ENCODE results near the gene MSI2.

Gene MSI2

DNA sequence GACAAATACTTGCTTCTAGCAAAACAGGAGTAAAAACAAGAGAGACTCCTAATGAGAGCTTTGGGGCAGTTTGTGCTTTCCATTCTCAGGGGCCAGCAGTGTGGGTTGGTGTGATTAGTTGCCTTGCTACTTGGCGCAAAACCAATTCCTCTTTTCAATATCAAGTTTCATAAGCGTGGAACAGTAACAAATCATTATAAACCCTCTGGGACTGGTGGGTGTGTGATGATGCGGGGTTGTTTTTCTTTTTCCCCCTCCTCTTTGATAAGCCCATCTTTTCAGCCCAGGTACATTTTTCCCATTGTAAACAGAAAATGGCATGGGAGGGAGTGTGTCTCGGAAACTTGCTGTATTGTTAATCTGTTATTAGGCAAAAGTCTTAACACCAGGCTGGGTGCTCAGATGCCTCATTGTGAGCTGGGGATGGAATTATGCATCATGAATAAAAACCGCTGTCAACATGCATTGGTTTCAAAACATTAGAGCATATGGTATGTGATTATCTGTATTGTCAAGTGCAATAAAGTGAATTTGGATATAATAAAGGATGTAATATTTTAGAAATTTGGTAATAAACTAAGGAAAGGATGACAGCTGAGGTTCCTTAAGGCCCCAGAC is 322.4 kb downstream of the MSI2 start:
- no peak for DNase-seq (ENCODE audit: low spot score)

DNA sequence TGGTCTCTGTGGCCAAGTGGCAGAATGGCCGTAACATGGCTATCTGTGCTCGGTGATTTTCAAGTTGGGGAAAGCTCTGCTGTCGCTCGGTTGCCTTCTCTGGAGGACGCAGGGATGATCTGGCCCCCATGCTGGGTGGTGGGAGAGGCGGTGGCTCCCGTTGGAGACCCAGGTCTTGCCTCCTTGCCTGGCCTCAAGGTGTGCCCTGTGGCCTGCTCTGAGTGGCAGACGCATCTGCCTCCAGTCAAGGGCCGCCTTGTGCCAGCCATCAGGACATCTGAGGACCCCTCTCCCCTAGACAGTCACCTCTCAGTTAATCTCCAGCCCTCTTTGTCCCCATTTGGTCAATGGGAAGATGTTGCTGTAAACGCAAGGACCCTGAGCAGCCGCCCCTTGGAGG is 322.9 kb downstream of the MSI2 start:
- no peak for DNase-seq (ENCODE audit: low spot score)

DNA sequence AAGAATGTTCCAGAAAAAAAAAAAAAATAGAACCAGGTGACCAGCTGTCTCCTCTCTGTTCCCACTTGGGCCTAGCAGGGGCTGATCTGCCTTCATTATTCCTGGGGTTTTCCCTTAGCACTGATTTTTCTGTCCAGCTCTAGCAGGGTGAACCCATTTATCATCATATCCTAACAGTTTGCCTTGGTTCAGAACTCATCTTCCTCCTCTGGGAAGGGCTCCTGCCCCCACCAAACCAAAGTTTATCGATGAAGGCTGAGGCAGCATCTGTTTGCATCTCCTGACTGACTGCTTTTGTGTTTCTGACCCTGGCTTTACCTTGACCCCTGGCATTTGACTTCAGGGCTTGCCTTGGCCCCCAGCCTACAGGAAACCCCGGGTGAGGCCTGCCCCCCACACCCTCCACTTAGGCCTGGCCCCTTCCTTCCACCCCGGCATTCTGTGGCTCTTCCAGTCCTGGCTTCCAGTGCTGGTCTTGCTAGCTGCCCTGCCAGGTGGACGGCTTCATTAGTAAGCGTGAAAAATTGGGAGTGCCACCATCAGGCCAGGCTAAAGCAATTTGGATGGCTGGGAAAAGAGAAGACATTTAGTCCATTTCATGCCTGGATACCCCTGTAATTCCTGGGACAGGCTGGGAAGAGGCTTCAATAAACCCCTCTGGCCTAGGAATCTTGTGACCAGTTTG is 323.9 kb downstream of the MSI2 start:
- no peak for DNase-seq (ENCODE audit: low spot score)

DNA sequence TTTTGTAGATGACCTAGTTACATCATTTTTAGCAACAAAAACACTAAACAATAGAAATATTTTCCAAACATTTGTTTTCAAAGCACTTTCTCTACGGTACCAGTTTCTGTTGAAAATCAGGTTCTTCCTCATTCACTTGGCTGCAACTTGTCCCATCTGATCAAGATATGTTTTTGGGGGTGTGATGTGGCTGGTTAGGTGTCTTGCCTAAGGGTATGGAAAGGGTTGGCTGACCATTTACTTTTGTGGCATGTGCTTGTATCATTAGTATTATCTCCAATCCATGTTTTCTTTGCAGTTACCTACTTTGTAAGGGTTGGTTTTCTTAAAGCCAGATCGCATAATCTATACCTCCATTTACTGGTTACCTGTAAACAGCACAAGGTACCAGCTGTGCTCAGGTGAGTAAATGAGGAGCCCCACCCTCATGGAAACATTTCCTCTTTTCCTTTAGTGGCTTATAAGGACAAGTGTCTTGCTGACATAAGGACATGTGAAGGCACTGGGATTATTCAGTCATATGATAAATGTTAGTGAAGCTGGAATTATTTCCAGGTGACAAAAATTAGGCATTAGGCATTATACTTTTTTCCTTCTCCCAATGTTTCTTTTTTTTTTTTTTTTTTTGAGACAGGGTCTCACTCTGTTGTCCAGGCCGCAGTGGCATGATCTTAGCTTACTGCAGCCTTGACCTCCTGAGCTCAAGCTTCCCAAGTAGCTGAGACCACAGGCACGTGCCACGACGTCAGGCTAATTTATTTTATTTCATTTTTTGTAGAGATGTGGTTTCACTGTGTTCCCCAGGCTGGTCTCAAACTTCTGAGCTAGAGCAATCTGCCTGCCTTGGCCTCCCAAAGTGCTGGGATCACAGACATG is 326.8 kb downstream of the MSI2 start:
- DNase-seq (ENCODE audit: low spot score) = no peak

DNA sequence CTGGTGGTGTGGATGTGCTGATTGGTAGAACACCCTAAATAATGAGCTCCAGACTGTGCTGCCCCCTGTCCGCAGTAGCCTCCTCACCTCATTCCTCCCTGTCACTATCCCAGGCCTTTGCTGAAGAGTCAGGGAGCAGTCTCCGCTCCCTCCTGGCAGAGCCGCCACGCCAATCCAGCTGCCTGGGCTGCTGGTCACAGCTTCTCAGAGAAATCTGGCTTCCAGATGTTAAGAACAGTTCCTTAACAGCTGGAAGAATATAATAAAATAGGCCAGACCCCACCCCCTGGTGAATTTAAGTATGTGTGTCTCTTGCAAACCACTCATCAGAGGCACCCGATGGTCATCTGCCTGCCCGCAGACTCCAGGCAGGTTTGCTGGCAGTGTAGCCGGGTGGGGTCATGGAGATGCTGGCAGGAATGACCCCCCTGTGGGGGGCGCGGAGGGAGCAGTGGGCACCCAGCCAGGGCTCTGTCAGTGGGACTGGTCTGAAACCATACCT is 327.8 kb downstream of the MSI2 start:
- no peak for DNase-seq (ENCODE audit: low spot score)

DNA sequence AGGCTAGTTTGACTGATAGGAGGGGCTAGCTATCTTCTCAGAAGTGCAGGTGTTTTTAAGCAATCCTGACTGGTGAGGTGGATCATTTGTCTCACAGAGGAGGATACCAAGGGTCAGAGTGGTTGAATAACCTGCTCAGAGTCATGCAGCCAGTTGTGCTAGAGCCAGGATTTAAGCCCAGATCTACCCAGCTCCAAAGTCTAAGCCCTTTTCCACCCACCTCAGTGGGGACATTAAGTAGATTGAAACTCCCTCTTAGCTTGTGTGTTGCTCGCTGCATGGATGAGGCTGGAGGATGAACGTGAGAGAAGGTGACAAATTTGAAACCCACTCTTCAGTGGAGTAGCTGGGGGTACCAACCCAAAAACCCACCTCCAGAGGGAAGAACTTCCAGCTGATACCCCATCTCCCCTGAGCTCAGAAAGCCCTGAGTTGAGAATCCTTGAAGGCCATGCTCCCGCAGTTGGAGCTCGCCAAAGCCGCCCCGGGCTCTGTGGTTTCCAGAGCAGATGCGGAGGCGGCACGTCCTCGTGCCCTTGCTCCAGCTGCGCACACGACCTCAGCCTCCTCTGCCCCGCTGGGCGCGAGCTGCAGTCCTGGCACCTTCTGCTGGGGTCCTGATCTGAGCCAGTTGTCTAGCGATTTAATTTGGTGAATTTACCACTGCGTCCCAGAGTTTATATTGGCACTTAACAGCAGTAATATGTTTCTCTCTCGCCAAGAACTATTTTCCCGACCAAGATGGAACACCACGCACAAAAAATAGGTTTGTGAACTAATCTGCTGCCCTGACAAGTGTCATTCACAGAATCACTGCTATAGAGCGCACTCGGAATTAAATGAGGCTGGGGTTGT is 329.2 kb downstream of the MSI2 start:
- DNase-seq (ENCODE audit: low spot score) = no peak

DNA sequence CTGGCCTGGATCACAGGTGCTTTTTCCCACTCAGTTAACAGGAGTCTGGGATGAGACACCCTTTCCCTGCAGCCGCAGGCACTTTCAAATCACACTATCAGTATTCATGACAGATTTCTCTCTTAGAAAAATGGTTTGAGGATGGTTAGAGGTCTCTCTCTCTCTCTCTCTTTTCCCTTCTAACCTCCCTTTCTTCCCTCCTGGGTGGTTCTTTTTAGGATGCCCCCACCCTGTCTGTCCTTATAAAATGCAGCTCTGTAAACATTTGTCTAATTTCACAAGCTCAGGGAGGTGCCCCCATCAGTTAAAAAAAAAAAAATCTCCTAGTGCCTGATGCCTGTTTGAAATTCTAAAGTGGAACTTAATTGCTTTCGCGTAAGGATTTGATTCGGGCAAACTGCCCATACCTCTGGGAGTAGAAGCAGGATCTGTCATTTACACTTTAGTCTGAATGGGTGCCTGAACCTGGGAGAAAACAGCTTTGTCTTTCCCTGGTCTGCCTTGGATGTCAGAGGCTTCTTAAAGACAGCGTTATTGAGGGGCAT is 329.9 kb downstream of the MSI2 start:
- DNase-seq (ENCODE audit: low spot score) = no peak

DNA sequence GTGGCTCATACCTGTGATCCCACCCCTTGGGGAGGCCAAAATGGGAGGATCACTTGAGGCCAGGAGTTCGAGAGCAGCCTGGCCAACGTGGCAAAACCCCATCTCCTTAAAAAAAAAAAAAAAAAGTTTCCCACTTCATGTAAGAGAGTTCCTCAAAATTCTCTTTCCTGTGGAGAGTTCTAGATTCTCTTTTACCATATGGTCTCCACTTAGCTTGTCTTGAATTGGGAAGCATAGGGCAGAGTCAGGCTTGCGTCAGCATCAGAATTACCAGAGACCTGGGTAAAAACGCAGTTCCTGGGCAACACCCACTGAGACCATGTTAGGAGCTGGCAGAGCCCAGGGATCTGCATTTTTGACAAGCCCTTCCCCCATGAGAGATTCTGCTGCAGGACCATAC is 330.4 kb downstream of the MSI2 start:
- no peak for DNase-seq (ENCODE audit: low spot score)

DNA sequence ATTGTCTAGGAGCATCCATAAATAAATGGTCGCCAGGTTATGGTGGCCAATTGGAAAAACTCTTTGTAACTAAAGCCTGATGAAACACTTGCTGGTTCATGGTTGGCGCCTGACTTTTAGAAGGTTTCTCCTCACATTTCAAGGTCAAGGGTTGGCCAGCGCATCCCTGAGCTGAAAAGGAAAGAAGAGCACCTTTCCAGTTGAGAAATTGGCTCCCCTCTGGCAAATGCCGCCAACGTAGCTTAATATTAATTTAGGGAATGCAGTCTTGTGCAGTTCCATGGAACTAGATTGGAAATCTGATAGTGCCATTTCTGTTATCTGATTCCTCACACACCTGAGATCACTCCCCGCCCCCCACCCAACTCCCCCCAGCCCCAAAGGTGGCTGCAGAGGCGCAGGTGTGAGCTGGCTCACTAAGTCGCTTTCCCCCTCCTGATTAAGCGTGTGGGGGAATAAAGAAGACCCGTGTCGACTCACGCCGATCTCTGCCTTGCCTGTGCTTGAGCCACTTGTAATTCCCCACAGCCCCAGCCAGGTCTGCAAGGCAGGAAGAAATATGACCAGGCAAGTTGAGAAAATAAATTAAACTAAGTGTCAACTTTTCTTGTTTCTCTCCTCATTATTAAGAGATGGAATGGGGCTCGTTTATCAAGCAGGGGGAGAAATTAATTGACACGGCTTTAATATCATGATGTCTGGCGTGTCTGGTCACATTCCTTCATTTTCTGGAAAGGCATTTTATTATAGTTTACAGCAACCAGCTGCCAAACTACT is 331.1 kb downstream of the MSI2 start:
- DNase-seq (ENCODE audit: low spot score) = no peak

DNA sequence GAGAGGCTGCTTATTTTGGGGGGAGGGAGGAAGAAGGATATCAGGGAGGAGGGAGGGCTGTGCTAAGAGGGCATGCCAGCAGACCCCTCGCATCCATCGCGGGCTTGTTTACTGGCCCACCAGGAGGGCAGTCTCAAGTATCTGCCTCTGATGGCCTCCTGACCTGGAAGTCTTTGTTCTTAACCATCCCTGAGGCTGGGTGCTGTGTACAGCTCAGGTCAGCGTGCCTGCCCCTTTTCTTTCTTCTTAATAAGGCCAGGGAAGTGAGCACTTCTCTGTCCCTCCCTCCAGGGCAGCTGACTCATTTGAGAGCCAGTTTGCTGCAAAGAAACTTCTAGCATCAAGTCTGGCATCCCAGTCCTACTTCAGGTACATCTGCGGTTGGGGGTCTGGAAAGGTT is 331.8 kb downstream of the MSI2 start:
- peak; percentile 70 for DNase-seq (ENCODE audit: low spot score)

DNA sequence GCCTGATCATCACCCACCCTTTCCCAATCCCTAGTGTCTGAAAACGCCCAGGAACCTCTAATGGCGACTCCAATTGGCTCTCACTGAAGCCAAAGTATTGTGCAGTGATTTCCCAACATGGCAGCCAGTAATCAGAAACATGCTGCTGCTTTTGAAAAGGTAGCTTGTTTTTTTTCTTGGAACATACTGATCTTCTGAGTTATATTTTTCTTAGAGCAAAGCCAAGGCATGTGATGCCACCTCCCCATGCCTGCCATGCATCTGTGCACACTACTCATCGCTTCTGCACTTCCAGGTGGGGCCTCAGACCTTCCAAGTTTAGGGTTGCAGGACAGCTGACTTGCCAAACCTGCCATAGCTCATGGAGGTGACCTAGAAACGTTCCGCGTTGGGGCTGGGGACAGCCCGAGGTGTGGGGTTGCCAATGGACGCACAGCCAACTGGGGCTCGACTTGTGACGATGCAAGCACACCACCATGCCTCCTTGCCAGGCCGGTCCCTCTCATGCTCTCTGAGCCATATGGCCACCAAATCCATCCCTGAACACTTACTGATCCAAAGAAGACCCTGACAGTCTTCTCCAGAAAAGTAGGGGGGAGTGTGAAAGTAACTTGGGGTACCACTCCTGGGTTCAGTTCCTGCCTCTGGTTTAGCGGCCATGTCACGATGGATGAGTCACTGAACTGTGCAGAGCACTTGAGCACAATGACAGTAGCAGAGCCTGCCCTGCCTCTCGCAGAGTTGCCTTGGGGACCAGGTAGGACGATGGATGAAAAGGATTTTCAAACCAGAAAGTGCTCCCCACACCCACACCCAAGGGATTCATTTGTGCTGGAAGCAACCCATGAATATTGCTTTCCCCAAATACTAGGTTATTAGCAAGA is 333.1 kb downstream of the MSI2 start:
- DNase-seq (ENCODE audit: low spot score) = no peak

DNA sequence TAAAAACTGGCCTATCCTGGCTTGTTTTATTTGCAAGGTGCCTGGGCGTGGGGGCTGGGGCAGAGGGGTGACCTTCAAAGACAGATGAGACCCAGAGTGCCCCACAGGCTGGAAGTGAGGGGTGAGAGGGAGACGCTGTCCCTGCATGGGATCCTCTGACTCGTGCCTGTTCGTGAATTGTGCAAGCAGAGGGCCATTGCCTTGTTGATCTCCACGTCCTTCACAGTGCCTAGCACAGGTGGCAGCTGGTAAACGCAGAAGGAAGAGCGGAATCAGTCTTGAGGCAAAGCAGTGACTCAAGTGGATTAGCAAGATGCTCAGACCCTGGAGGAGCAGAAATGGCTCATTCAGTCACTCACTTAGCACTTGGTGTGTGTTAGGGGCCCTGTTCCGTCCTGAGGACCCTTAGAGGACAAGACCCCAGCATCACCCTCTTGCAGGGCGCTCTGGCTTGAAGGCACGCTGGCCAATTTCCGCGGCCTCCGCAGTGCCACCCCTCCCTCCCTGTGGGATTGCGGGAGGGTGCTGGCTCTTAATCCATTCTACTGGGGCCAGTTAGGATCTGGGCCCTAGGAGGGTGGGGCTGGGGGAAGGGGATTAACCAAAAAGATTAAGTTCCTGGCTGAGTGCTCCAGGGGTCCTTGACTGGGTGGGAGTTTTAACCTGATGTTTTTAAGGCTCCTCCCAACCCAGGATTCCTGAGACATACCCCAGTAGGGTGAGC is 337.6 kb downstream of the MSI2 start:
- DNase-seq (ENCODE audit: low spot score) = no peak

DNA sequence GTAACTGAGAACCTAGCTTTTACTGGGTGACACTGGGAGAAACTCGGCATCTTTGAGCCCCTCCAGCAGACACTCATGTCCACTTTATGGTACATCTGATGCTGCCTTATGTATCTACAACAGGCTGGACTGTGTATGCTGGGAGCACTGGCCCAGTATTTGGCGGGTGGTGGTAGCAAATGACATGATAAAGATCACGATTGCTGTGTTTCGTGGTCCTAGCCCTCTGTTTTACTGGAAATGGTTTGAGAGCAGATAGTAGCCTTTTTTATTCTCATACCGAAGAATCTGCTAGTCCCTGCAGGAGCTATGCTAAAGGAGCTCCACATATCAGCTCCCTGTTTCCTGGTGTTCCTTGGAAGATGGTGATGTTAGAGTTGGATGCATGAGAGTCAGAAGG is 338.4 kb downstream of the MSI2 start:
- DNase-seq (ENCODE audit: low spot score) = no peak

DNA sequence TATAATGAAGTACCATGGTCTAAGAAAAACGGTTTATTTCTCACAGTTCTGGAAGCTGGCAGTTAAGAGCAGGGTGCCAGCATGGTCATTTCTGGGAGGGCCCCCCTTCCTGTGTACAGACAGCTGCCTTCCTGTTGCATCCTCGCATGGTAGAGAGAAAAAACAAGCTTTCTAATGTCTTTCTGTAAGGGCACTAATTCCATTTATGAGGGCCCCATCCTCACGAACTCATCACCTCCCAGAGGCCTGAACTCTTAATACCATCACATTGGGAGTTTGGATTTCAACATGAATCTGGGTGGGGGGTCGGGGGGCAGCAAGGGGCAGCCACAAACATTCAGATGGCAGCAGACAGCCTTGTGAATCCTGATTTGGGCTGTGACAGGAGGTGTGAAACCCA is 339.1 kb downstream of the MSI2 start:
- no peak for DNase-seq (ENCODE audit: low spot score)

DNA sequence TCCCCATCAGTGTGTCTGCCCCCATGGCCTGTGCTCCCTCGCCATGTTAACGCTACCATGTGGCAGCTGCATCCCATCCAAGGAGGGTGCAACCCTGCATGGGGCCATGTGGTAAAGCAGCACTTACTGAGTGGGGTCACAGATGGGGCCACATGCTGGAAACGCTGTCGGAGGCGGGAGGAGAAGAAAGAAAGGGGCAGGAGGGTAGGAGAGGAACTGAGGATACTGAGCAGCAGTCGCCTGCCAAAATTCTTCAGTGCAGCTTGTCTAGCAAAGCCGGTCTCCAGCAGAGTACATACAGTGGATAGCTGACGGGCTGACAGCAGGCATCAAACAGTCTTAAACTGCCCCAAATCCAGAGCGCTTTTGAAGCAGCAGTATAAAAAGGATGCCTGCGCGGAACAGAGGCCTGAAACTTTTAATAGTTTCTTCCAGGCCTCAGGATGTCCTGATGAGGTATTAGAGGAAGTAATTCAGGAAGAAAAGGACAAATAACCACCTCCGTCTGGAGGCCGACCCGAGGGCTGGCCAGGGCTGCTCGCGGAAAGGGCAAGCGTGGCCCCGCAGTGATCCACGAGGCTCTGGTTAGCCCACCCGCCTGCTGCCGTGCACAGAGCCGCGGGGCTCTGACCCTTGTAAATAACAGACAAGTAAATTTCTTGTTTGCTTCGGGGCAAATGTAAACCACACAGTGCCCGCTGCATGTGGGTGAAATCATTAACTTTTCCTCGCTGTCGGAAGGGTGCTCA is 339.8 kb downstream of the MSI2 start:
- DNase-seq (ENCODE audit: low spot score) = no peak

DNA sequence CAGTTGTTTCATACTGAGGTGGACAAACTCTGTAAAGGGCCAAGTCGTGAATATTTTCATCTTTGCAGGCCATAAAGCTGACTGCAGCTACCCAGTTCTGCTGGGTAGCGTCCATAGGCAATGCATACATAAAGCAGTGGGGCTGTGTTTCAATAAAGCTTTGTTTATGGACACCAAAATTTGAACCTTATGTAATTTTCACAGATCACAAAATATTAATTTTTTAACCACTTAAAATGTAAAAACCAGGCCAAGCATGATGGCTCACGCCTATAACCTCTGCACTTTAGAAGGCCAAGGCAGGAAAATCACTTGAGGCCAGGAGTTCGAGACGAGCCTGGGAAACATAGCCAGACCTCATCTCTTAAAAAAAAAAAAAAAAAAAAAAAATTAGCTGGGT is 340.8 kb downstream of the MSI2 start:
- DNase-seq (ENCODE audit: low spot score) = no peak

DNA sequence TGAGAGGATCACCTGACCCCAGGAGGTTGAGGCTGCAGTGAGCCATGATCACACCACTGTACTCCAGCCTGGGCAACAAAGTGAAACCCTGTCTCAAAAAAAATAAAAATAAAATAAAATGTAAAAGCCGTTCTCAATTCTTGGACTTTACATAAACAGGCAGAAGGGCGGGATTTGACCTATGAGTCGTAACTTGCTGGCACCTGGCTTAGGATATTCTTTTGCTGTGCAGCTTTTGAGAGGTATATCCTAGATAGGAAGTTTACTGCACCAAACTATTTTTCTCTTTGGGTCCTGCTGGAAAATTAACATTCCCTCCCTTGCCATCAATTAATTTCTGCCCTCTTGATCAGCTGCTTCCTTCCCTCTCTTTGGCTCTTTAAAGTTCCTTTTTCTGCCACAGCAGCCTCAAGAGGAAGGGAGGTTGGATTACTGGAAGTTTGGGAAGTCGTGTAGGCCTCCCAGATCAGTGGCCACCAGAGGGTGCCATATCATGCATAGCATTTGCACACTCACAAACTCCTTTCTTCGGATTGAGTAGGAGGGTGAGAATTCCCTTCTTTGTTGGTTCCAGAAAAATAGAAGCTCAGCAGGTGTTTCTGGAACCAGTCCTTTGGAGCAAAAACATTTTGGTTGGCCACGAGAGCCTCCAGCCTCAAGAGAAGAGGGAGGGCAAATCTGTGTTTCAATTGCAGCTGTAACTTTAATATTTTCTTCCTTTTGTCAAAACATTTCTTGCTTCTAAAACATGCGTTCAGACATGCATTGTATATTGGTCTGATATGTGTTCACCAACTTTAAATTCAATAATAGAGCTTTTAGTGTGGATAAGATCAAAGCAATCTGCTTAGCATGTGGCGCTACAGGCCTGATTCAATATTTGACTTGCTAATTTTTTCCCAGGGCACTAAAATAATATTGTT is 341.5 kb downstream of the MSI2 start:
- DNase-seq (ENCODE audit: low spot score) = peak; percentile 86

Measured in ecto neural progenitor cell (in vitro differentiated cells).